Neural cell (in vitro differentiated cells): ENCODE results near the gene DPP6. TPM values are rescaled to one million over a fixed set of nuclear protein-coding genes. Genes with fewer than 3 reads are reported as not detected.

Experiments
- H2AFZ ChIP-seq: fragments of 200-600, 300-800 bp; sonication (generic), shearing (Covaris generic); 2 replicates; pipeline ENCODE4 v1.6.0; 2014; ENCODE audit warnings: low read depth, mild to moderate bottlenecking, antibody characterized with exemption, low read length, moderate library complexity
- H3F3A ChIP-seq: fragments of 200-600 bp; shearing (Covaris generic); 2 replicates; pipeline ENCODE4 v1.6.1; 2016; ENCODE audit warnings: mild to moderate bottlenecking, moderate library complexity, mixed read lengths, antibody characterized with exemption, low read length; ENCODE audit not compliant: insufficient read depth, poor library complexity, severe bottlenecking
- H3K27ac ChIP-seq: fragments of 200-600, 300-800 bp; sonication (generic), shearing (Covaris generic); 2 replicates; pipeline ENCODE4 v1.5.1; 2014; ENCODE audit warnings: mild to moderate bottlenecking, low read length, moderate library complexity
- H3K27me3 ChIP-seq: fragments of 300-800, 200-600 bp; sonication (generic), shearing (Covaris generic); 2 replicates; pipeline ENCODE4 v1.6.0; 2014; ENCODE audit warnings: mild to moderate bottlenecking, low read depth, low read length, moderate library complexity; ENCODE audit not compliant: insufficient read depth
- H3K36me3 ChIP-seq: fragments of 300-800, 200-600 bp; sonication (generic), shearing (Covaris generic); 2 replicates; pipeline ENCODE4 v1.5.1; 2014; ENCODE audit warnings: mild to moderate bottlenecking, antibody characterized with exemption, low read length, moderate library complexity; ENCODE audit not compliant: insufficient read depth
- H3K4me2 ChIP-seq: fragments of 300-800, 200-600 bp; sonication (generic), shearing (Covaris generic); 2 replicates; pipeline ENCODE4 v1.6.0; 2014; ENCODE audit warnings: mild to moderate bottlenecking, low read length
- H3K4me3 ChIP-seq: fragments of 300-800, 200-600 bp; sonication (generic), shearing (Covaris generic); 2 replicates; pipeline ENCODE4 v1.5.1; 2014; ENCODE audit warnings: mild to moderate bottlenecking, low read length, moderate library complexity
- H3K79me2 ChIP-seq: fragments of 200-600 bp; shearing (Covaris generic); replicated peaks from 2 replicates; pipeline ENCODE4 v1.6.0; 2014; ENCODE audit warnings: mild to moderate bottlenecking, low read length, moderate library complexity; ENCODE audit not compliant: insufficient read depth
- H3K9ac ChIP-seq: fragments of 300-800, 200-600 bp; sonication (generic), shearing (Covaris generic); 2 replicates; pipeline ENCODE4 v1.6.1; 2016; ENCODE audit warnings: mild to moderate bottlenecking, low read length, mixed read lengths
- H3K9me2 ChIP-seq: fragments of 200-600 bp; shearing (Covaris generic); 2 replicates; pipeline ENCODE4 v1.6.1; 2016; ENCODE audit warnings: mild to moderate bottlenecking, low read length, mixed read lengths; ENCODE audit not compliant: insufficient read depth
- H3K9me3 ChIP-seq: fragments of 200-600, 300-800 bp; sonication (generic), shearing (Covaris generic); 2 replicates; pipeline ENCODE4 v1.6.1; 2016; ENCODE audit warnings: mild to moderate bottlenecking, mixed run types, low read length, moderate library complexity, mixed read lengths
- H4K20me1 ChIP-seq: fragments of 200-600 bp; shearing (Covaris generic); 2 replicates; pipeline ENCODE4 v1.6.1; 2016; ENCODE audit warnings: mild to moderate bottlenecking, mixed run types; ENCODE audit not compliant: insufficient read depth
- CTCF ChIP-seq: fragments of 450-650 bp; IDR thresholded peaks from 2 replicates; pipeline ENCODE4 v1.5.1; 2014; ENCODE audit warnings: antibody characterized with exemption, mild to moderate bottlenecking, moderate library complexity; ENCODE audit not compliant: poor library complexity, severe bottlenecking
- EP300 ChIP-seq: fragments of 450-650 bp; conservative IDR thresholded peaks from 2 replicates; pipeline ENCODE4 v1.6.1; 2014; ENCODE audit warnings: antibody characterized with exemption, mild to moderate bottlenecking, moderate library complexity; ENCODE audit not compliant: poor library complexity, severe bottlenecking
- EZH2 ChIP-seq: fragments of 200-600, 300-800 bp; shearing (Covaris generic), sonication (generic); IDR thresholded peaks from 2 replicates; pipeline ENCODE4 v1.6.1; 2014; ENCODE audit warnings: antibody characterized with exemption, low read length, borderline replicate concordance, mild to moderate bottlenecking; ENCODE audit not compliant: insufficient read depth, poor library complexity, severe bottlenecking
- MXI1 ChIP-seq: fragments of 450-650 bp; conservative IDR thresholded peaks from 2 replicates; pipeline ENCODE4 v1.6.1; 2014; ENCODE audit warnings: antibody characterized with exemption, mild to moderate bottlenecking; ENCODE audit not compliant: poor library complexity, severe bottlenecking
- POLR2AphosphoS5 ChIP-seq: IDR thresholded peaks from 2 replicates; pipeline ENCODE4 v1.6.1; 2012
- RAD21 ChIP-seq: fragments of 450-650 bp; conservative IDR thresholded peaks from 2 replicates; pipeline ENCODE4 v1.6.1; 2014; ENCODE audit warnings: antibody characterized with exemption, mild to moderate bottlenecking, moderate library complexity
- REST ChIP-seq: IDR thresholded peaks from 2 replicates; pipeline ENCODE4 v1.6.1; 2012; ENCODE audit warnings: borderline replicate concordance
- SMC3 ChIP-seq: fragments of 450-650 bp; conservative IDR thresholded peaks from 2 replicates; pipeline ENCODE4 v1.6.1; 2014; ENCODE audit warnings: antibody characterized with exemption, mild to moderate bottlenecking, moderate library complexity; ENCODE audit not compliant: poor library complexity
- TAF1 ChIP-seq: IDR thresholded peaks from 2 replicates; pipeline ENCODE4 v1.6.1; 2012; ENCODE audit warnings: low read depth
- polyA plus RNA-seq: library from polyadenylated mRNA; depleted of rRNA; stranded (reverse); fragments of >200 nt; gene quantifications from 2 replicates; pipeline ENCODE4 v1.2.3, GENCODE V29; 2014

DPP6 gene
- polyA plus RNA-seq, 1 donor from 2014 or later = 20.4 TPM

- Histone ChIP-seq H3K79me2 (no peaks in the 10 kb centered on the region), H4K20me1 (no peaks in the 10 kb centered on the region), H3K36me3 (no peaks in the 10 kb centered on the region), H3K4me3 (no peak overlapping the region), H3K9me3 (no peaks in the 10 kb centered on the region), H3F3A (no peaks in the 10 kb centered on the region), H3K27ac (no peak overlapping the region), H3K4me2 (no peak overlapping the region), H2AFZ (no peak overlapping the region), H3K9me2 (no peaks in the 10 kb centered on the region), H3K27me3 (no peaks in the 10 kb centered on the region), H3K9ac (no peak overlapping the region)
- TF ChIP-seq RAD21 (no peak), TAF1 (no peak), EP300 (no peak), MXI1 (no peak), CTCF (no peak), SMC3 (no peak)
These were observed 717.3 kb downstream of the DPP6 start for GRCh38 chr7:154769527-154769926.

GRCh38 chr7:154770361-154770760 lies 718.2 kb downstream of the DPP6 start:
- no peaks in the 10 kb centered on the region for H3K36me3 ChIP-seq
- H3K27ac ChIP-seq = no peak overlapping the region
- no peak overlapping the region for H3K4me3 ChIP-seq
- no peak overlapping the region for H3K4me2 ChIP-seq
- no peaks in the 10 kb centered on the region for H3F3A ChIP-seq
- no peaks in the 10 kb centered on the region for H3K9me2 ChIP-seq
- no peaks in the 10 kb centered on the region for H4K20me1 ChIP-seq
- no peaks in the 10 kb centered on the region for H3K9me3 ChIP-seq
- no peak for TF ChIP-seq CTCF
- H3K9ac ChIP-seq = no peak overlapping the region
- no peaks in the 10 kb centered on the region for H3K79me2 ChIP-seq
- no peaks in the 10 kb centered on the region for H3K27me3 ChIP-seq
- H2AFZ ChIP-seq = no peak overlapping the region

- Histone ChIP-seq H3K4me3 (no peak overlapping the region), H3K79me2 (no peaks in the 10 kb centered on the region), H3K27ac (no peak overlapping the region), H3K9me2 (no peaks in the 10 kb centered on the region), H3F3A (no peaks in the 10 kb centered on the region), H3K9ac (no peak overlapping the region), H3K9me3 (no peaks in the 10 kb centered on the region), H3K4me2 (no peak overlapping the region), H4K20me1 (no peaks in the 10 kb centered on the region), H3K27me3 (no peaks in the 10 kb centered on the region), H2AFZ (no peak overlapping the region), H3K36me3 (no peaks in the 10 kb centered on the region)
- no peak for TF ChIP-seq REST
- no peak for TF ChIP-seq TAF1
- no peak for TF ChIP-seq SMC3
- TF ChIP-seq CTCF = no peak
- no peak for TF ChIP-seq RAD21
- no peak for TF ChIP-seq EP300
- TF ChIP-seq EZH2 = no peak
- TF ChIP-seq POLR2AphosphoS5 = no peak
- no peak for TF ChIP-seq MXI1
These were observed 718.8 kb downstream of the DPP6 start for GRCh38 chr7:154770962-154771361.
